ENCODE measurements around the gene GSTK1.
"Not testable (repeated sequence)": the region's sequence is repeated elsewhere in the genome, so short reads cannot be mapped to it uniquely, and the experiment has no call there.

GSTK1 gene

GRCh38 chr7:143245123-143245522 lies 18.1 kb upstream of the GSTK1 start:
- Histone ChIP-seq H3K4me1 (ENCODE audit: insufficient read depth, low read length) (no peaks in the 10 kb centered on the region), H3K9me3 (ENCODE audit: control insufficient read depth, insufficient read depth, low read length) (no peaks in the 10 kb centered on the region), H3K36me3 (ENCODE audit: insufficient read depth, low read length) (no peaks in the 10 kb centered on the region), H3K9ac (ENCODE audit: low read depth, low read length) (no peak overlapping the region)

- H3K9me3 ChIP-seq (ENCODE audit: control insufficient read depth, insufficient read depth, low read length): no peaks in the 10 kb centered on the region
- no peak overlapping the region for H3K9ac ChIP-seq (ENCODE audit: low read depth, low read length)
- H3K4me1 ChIP-seq (ENCODE audit: insufficient read depth, low read length): no peaks in the 10 kb centered on the region
- no peaks in the 10 kb centered on the region for H3K36me3 ChIP-seq (ENCODE audit: insufficient read depth, low read length)
Measured at GRCh38 chr7:143247372-143247771, 15.9 kb upstream of the GSTK1 start.

DNA sequence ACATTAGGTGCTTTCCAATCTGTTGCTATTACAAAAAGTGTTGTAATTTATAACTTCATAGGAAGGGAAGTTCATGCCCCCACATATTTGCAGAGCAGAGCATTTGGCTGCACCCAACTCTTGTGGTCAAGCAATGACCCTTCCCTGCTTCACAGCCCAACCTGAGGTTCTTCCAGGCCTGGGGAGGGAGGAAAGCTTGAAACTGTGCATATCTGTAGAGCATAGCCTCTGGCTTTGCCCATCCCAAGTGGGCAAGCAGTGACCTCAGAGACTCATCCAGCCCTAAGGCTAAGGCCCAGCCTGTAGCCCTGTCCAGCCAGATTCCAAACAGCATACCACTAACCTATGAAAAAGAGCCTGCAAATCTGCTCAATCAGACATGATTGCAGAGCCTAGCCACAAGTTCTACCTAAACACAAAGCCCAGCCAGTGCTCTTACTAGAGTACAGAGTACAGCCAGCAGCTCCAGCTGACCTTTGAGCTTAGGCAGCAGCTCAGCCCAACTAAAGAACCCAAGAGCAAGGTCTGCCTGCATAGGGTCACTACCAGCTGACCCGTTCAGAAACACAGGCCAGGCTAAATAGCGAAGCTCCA lies 14.4 kb upstream of the GSTK1 start:
- Histone ChIP-seq H3K9me3 (ENCODE audit: control insufficient read depth, insufficient read depth, low read length) (peaks cover 2% of the 10 kb centered on the region), H3K36me3 (ENCODE audit: insufficient read depth, low read length) (no peaks in the 10 kb centered on the region), H3K4me1 (ENCODE audit: insufficient read depth, low read length) (no peaks in the 10 kb centered on the region), H3K9ac (ENCODE audit: low read depth, low read length) (no peak overlapping the region)

- H3K4me1 ChIP-seq (ENCODE audit: insufficient read depth, low read length): no peaks in the 10 kb centered on the region
- no peaks in the 10 kb centered on the region for H3K36me3 ChIP-seq (ENCODE audit: insufficient read depth, low read length)
- H3K9ac ChIP-seq (ENCODE audit: low read depth, low read length): no peak overlapping the region
- H3K9me3 ChIP-seq (ENCODE audit: control insufficient read depth, insufficient read depth, low read length): peaks cover 2% of the 10 kb centered on the region
Measured at GRCh38 chr7:143250199-143250598, 13.0 kb upstream of the GSTK1 start.

- Histone ChIP-seq H3K36me3 (ENCODE audit: insufficient read depth, low read length) (no peaks in the 10 kb centered on the region), H3K9me3 (ENCODE audit: control insufficient read depth, insufficient read depth, low read length) (peaks cover 2% of the 10 kb centered on the region), H3K9ac (ENCODE audit: low read depth, low read length) (no peak overlapping the region), H3K4me1 (ENCODE audit: insufficient read depth, low read length) (no peaks in the 10 kb centered on the region)
Measured at GRCh38 chr7:143250822-143251221, 12.4 kb upstream of the GSTK1 start.

DNA sequence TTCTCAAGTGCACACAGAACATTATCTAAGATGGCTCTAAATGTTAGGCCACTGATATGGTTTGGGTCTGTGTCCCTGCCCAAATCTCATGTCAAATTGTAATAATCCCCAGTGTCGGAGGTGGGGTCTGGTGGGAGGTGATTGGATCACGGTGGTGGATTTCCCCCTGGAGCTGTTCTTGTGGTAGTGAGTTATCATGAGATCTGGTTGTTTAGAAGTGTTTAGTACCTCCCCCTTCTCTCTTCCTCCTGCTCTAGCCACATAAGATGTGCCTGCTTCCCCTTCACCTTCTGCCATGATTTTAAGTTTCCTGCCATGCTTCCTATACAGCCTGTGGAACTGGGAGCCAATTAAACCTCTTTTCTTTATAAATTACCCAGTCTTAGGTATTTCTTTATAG lies 11.2 kb upstream of the GSTK1 start:
- Histone ChIP-seq H3K9ac (ENCODE audit: low read depth, low read length) (no peak overlapping the region), H3K4me1 (ENCODE audit: insufficient read depth, low read length) (no peaks in the 10 kb centered on the region), H3K9me3 (ENCODE audit: control insufficient read depth, insufficient read depth, low read length) (peaks cover 2% of the 10 kb centered on the region), H3K36me3 (ENCODE audit: insufficient read depth, low read length) (no peaks in the 10 kb centered on the region)

DNA sequence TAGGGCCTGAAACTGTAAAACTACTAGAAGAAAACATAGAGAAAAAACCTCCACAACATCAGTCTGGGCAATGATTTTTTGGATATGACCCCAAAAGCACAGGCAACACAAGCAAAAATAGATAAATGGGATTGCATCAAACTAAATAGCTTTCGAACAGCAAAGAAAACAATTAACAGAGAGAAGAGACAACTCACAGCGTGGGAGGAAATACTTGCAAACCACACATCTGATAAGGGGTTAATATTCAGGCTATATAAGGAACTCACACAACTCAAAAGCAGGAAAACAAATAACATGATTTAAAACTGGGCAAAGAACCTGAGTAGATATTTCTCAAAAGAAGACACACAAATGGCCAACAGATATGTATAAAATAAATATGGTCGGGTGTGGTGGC lies 7.7 kb upstream of the GSTK1 start:
- Histone ChIP-seq H3K4me1 (ENCODE audit: insufficient read depth, low read length) (no peaks in the 10 kb centered on the region), H3K9me3 (ENCODE audit: control insufficient read depth, insufficient read depth, low read length) (peaks cover 2% of the 10 kb centered on the region), H3K9ac (ENCODE audit: low read depth, low read length) (no peak overlapping the region), H3K36me3 (ENCODE audit: insufficient read depth, low read length) (no peaks in the 10 kb centered on the region)

- Histone ChIP-seq H3K36me3 (ENCODE audit: insufficient read depth, low read length) (no peaks in the 10 kb centered on the region), H3K4me1 (ENCODE audit: insufficient read depth, low read length) (no peaks in the 10 kb centered on the region), H3K9ac (ENCODE audit: low read depth, low read length) (no peak overlapping the region), H3K9me3 (ENCODE audit: control insufficient read depth, insufficient read depth, low read length) (peaks cover 2% of the 10 kb centered on the region)
Measured at GRCh38 chr7:143256325-143256724, 6.9 kb upstream of the GSTK1 start.

GRCh38 chr7:143256932-143257331 lies 6.3 kb upstream of the GSTK1 start:
- H3K36me3 ChIP-seq (ENCODE audit: insufficient read depth, low read length): no peaks in the 10 kb centered on the region
- peaks cover 2% of the 10 kb centered on the region for H3K9me3 ChIP-seq (ENCODE audit: control insufficient read depth, insufficient read depth, low read length)
- H3K4me1 ChIP-seq (ENCODE audit: insufficient read depth, low read length): no peaks in the 10 kb centered on the region
- no peak overlapping the region for H3K9ac ChIP-seq (ENCODE audit: low read depth, low read length)

DNA sequence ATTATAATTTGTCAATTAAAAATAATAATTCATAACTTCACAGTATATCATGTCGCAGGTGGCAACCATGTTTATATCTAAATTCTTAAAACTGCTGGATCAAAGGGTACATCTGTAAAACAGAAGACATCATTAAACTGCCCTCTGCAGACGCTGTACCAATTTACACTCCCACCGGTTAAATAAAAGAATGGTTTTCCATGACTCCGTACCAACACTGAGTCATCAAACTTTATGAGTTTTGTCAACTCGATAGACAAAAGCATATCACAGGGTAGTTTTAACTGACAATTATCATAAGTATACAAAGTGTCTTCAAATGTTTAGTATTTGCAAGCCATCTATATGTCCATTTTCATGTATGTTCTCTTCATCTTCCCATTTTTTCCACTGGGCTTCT lies 5.7 kb upstream of the GSTK1 start:
- H3K36me3 ChIP-seq (ENCODE audit: insufficient read depth, low read length): no peaks in the 10 kb centered on the region
- peaks cover 2% of the 10 kb centered on the region for H3K9me3 ChIP-seq (ENCODE audit: control insufficient read depth, insufficient read depth, low read length)
- no peaks in the 10 kb centered on the region for H3K4me1 ChIP-seq (ENCODE audit: insufficient read depth, low read length)
- H3K9ac ChIP-seq (ENCODE audit: low read depth, low read length): no peak overlapping the region

DNA sequence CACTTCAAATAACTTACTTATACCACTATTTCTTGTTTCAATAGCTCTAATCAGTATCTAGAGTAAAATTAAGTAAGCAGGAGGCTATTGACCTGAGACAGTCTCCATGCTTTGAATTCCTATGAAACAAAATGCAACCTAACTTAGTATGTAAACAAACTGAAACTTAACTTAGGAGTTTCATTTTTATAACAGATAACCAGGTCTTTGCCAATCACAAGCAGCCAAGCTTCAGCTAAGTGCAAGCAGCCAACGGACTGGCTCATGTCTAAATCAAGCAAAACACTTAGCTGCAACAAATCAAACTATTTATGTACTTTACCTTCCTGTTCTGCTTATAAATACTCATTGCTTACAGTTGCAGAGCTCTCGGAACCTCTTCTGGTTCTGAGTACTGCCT lies 4.4 kb upstream of the GSTK1 start:
- H3K4me1 ChIP-seq (ENCODE audit: insufficient read depth, low read length): no peaks in the 10 kb centered on the region
- H3K9ac ChIP-seq (ENCODE audit: low read depth, low read length): no peak overlapping the region
- H3K9me3 ChIP-seq (ENCODE audit: control insufficient read depth, insufficient read depth, low read length): no peaks in the 10 kb centered on the region
- H3K36me3 ChIP-seq (ENCODE audit: insufficient read depth, low read length): no peaks in the 10 kb centered on the region

GRCh38 chr7:143259765-143260164 lies 3.5 kb upstream of the GSTK1 start:
- Histone ChIP-seq H3K4me1 (ENCODE audit: insufficient read depth, low read length) (no peaks in the 10 kb centered on the region), H3K36me3 (ENCODE audit: insufficient read depth, low read length) (no peaks in the 10 kb centered on the region), H3K9ac (ENCODE audit: low read depth, low read length) (no peak overlapping the region), H3K9me3 (ENCODE audit: control insufficient read depth, insufficient read depth, low read length) (no peaks in the 10 kb centered on the region)

DNA sequence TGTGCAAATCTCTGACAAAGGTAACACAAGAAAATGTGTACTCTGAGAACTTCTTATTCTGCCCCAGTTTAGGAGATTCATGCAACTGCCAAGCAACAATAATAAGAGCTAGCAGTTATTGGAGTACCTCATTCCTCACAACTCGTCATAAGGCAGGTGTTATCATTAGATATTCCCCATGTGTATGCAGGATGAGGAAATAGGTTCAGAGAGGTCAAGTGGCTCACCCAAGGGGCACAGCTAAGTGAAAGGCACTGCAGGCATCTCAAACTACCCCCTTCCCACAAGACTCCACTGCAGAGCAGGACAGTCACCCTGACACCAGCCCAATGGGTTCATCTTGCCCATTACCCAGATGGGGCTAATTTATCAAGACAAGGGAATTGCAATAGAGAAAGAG lies 1.3 kb upstream of the GSTK1 start:
- no peaks in the 10 kb centered on the region for H3K4me1 ChIP-seq (ENCODE audit: insufficient read depth, low read length)
- no peak overlapping the region for H3K9ac ChIP-seq (ENCODE audit: low read depth, low read length)
- H3K36me3 ChIP-seq (ENCODE audit: insufficient read depth, low read length): no peaks in the 10 kb centered on the region
- H3K9me3 ChIP-seq (ENCODE audit: control insufficient read depth, insufficient read depth, low read length): no peaks in the 10 kb centered on the region

DNA sequence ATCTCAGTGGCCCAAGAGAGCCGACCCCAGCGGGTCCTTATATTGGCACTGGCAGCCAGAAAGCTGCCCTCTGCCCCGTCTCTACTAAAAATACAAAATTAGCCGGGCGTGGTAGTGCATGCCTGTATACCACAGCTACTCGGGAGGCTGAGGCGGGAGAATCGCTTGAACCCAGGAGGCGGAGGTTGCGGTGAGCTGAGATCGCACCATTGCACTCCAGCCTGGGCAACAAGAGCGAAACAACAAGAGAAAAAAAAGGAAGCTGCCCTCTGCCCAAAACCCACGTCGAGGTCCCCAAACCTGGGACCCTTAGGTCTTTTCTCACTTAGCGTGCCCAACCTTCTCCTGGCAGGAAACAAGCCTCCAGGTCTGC lies 941 bp downstream of the GSTK1 start:
- H3K4me1 ChIP-seq (ENCODE audit: insufficient read depth, low read length); H3K9me3 ChIP-seq (ENCODE audit: control insufficient read depth, insufficient read depth, low read length); H3K36me3 ChIP-seq (ENCODE audit: insufficient read depth, low read length): not testable (repeated sequence)
- peak overlapping the region; percentile 87; the same call in 1 of the 2 replicates for H3K9ac ChIP-seq (ENCODE audit: low read depth, low read length)

GRCh38 chr7:143265017-143265693 lies 1.9 kb downstream of the GSTK1 start:
- Histone ChIP-seq H3K36me3 (ENCODE audit: insufficient read depth, low read length) (no peaks in the 10 kb centered on the region; the same call in 1 of the 2 replicates), H3K4me1 (ENCODE audit: insufficient read depth, low read length) (no peaks in the 10 kb centered on the region), H3K9me3 (ENCODE audit: control insufficient read depth, insufficient read depth, low read length) (no peaks in the 10 kb centered on the region), H3K9ac (ENCODE audit: low read depth, low read length) (no peak overlapping the region)

Measured in ES-I3 (cell line).